Measurements from ENCODE around the gene CRCP. TPM values are rescaled to one million over a fixed set of nuclear protein-coding genes. Genes with fewer than 3 reads are reported as not detected.
"Not testable (repeated sequence)": the region's sequence is repeated elsewhere in the genome, so short reads cannot be mapped to it uniquely, and the experiment has no call there.

CRCP gene
- total and polyA plus RNA-seq, 8 donors = 15.7 to 99.5 (median 28.2) TPM

DNA sequence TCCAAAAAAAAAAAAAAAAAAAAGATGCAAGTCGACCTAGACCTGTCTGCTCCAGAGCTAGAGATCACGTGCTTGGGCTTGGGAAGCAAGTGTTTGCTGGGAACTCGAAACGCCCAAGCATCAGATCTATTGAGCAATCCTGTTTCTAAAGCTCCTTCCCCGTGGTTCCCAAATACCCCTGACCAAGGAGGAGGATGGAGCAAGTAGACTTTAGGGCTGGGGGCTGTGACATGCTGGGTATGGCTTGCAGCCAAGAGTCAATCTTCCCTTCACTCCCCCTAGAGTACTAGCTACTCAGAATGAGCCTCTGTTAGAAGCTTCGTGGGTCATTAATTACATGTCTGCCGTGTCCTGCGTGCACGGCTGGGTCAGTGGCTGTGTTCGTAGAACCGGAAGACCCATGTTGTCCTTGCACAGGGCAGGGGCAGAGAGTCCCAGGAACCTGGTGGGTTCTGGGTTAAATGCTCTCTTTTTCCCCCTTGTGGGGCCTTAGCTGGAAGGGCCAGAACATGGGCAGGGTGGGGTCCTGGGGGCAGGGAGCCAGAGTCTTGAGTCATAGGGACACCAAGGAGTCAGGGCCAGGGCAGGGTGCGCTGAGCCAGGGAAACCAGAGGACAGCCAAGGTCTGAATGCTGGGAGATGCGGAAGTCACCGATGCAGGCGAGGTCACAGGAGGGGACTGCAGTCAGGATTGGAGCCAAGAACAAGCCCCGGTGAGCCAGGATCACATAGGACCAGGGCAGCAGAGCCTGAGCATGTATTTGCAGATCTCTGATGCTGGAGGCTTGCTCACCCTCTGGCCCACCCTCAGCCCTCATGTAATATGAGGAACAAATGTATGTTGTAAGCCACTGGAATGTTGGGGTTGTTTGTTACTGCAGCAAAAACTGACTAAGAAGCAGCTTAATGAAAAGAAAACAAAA lies 55.9 kb downstream of the CRCP start:
- WGBS, 5 donors = 54 to 63% (median 60%) methylated on average over 16 of the region's 16 CpGs
- intact Hi-C loops (cut with DNase I; ENCODE audit: low total_unique reads) = no loop called here
- no peak for TF ChIP-seq POLR2AphosphoS5 (IDR thresholded peaks at IDR 0.05)
- TF ChIP-seq EP300 (IDR thresholded peaks at IDR 0.05) = no peak
- no peak for TF ChIP-seq POLR2A (IDR thresholded peaks at IDR 0.05)
- no peak for TF ChIP-seq CTCF (IDR thresholded peaks at IDR 0.05)
- Histone ChIP-seq H3K9me3 (no peaks in the 10 kb centered on the region), H3K36me3 (no peaks in the 10 kb centered on the region), H3K27me3 (no peaks in the 10 kb centered on the region), H3K4me3 (no peak overlapping the region), H3K4me1 (peaks cover 0 to 16% (median 7%) of the 10 kb centered on the region in 4 donors), H3K27ac (peak overlapping the region in 3 of 5 donors; percentile 39 to 60 (median 42))
- peak; percentile 33 to 39 for DNase-seq

DNA sequence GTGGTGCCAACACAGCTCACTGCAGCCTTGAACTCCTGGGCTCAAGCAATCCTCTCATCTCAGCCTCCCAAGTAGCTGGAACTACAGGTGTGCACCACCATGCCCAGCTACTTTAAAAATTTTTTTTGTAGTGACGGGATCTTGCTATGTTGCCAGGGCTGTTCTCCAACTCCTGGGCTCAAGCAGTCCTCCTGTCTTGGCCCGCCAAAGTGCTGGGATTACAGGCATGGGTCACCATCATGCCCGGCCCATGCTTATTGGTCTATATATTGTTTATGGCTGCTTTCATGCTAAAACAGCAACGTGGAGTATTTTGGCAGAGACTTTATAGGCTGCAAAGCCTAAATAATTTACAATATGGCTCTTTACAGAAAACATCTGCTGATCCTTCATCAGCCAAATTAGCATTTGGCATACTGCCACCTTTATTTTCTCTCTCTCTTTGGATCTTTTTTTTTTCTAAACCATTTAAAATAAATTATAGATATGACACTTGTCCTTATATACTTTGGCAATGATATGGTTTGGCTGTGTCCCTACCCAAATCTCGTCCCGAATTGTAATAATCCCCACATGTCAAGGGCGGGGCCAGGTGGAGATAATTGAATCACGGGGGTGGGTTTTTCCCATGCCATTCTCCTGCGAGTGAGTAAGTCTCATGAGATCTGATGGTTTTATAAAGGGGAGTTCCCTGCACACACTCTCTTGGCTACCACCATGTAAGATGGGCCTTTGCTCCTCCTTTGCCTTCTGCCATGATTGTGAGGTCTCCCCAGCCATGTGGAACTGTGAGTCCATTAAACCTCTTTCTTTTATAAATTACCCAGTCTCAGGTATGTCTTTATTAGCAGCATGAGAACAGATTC lies 58.1 kb downstream of the CRCP start:
- H3K9me3 ChIP-seq; H3K36me3 ChIP-seq; H3K4me3 ChIP-seq; H3K27ac ChIP-seq; H3K27me3 ChIP-seq; intact Hi-C loops (cut with DNase I; ENCODE audit: low total_unique reads): not testable (repeated sequence)
- peak in 1 of 2 donors; percentile 34 for DNase-seq
- 59 to 67% (median 63%) methylated on average over 9 of the region's 9 CpGs for WGBS, 5 donors
- H3K4me1 ChIP-seq = peaks cover 0 to 11% (median 5%) of the 10 kb centered on the region in 4 donors

GRCh38 chr7:66173856-66174255 lies 59.2 kb downstream of the CRCP start:
- DNase-seq = no peak
- intact Hi-C loops (cut with DNase I; ENCODE audit: low total_unique reads) = no loop called here
- H3K4me3 ChIP-seq = no peak overlapping the region
- WGBS, 5 donors = 83 to 95% (median 89%) methylated on average over 5 of the region's 5 CpGs
- no peaks in the 10 kb centered on the region for H3K27me3 ChIP-seq
- no peaks in the 10 kb centered on the region for H3K9me3 ChIP-seq
- no peaks in the 10 kb centered on the region for H3K36me3 ChIP-seq
- H3K27ac ChIP-seq = no peak overlapping the region
- no peak for TF ChIP-seq POLR2AphosphoS5 (IDR thresholded peaks at IDR 0.05)
- no peak for TF ChIP-seq CTCF (IDR thresholded peaks at IDR 0.05)
- no peak for TF ChIP-seq POLR2A (IDR thresholded peaks at IDR 0.05)
- no peak for TF ChIP-seq EP300 (IDR thresholded peaks at IDR 0.05)
- H3K4me1 ChIP-seq = peaks cover 0 to 7% (median 2%) of the 10 kb centered on the region in 4 donors

- H3K27me3 ChIP-seq; H3K4me3 ChIP-seq; H3K27ac ChIP-seq; intact Hi-C loops (cut with DNase I; ENCODE audit: low total_unique reads); DNase-seq; H3K4me1 ChIP-seq; H3K36me3 ChIP-seq; H3K9me3 ChIP-seq: not testable (repeated sequence)
- 87 to 92% (median 90%) methylated on average over 8 of the region's 8 CpGs for WGBS, 5 donors
Measured at GRCh38 chr7:66175006-66175405, 60.4 kb downstream of the CRCP start.

- intact Hi-C loops (cut with DNase I; ENCODE audit: low total_unique reads) = no loop called here
- no peak for DNase-seq
- Histone ChIP-seq H3K4me1 (no peaks in the 10 kb centered on the region), H3K4me3 (no peak overlapping the region), H3K27me3 (no peaks in the 10 kb centered on the region), H3K27ac (no peak overlapping the region), H3K9me3 (no peaks in the 10 kb centered on the region), H3K36me3 (no peaks in the 10 kb centered on the region)
- TF ChIP-seq POLR2A (IDR thresholded peaks at IDR 0.05) (no peak), EP300 (IDR thresholded peaks at IDR 0.05) (no peak), CTCF (IDR thresholded peaks at IDR 0.05) (no peak), POLR2AphosphoS5 (IDR thresholded peaks at IDR 0.05) (no peak)
- 71 to 78% (median 75%) methylated on average over 2 of the region's 2 CpGs for WGBS, 5 donors
Measured at GRCh38 chr7:66176914-66177313, 62.3 kb downstream of the CRCP start.

Measured in stomach (tissue), 9 donors.